Tibial artery (tissue), 4 donors: Measurements from ENCODE around the gene MAGI2.

ENCODE experiments used
- DNase-seq, 2 donors: peaks; one replicate each; pipeline ENCODE4 v3.0.0-alpha.2; 2019
- H3K27ac ChIP-seq, 2 donors: fragments of 200-600 bp; sonication (generic) in 1 of 2; 1 replicate in 1 of 2; 2 replicates in 1 of 2; pipeline ENCODE4 v1.5.1; 2018 to 2019; ENCODE audit warnings: mild to moderate bottlenecking in 1 of 2
- H3K27me3 ChIP-seq, 2 donors: fragments of 200-600 bp; sonication (generic) in 1 of 2; one replicate each; pipeline versions ENCODE4 v1.5.1 to v1.6.0; 2016 to 2019
- H3K36me3 ChIP-seq, 3 donors: fragments of 200-600 bp; sonication (generic) in 2 of 3; one replicate each; pipeline ENCODE4 v1.5.1; 2016 to 2019; ENCODE audit warnings: mild to moderate bottlenecking in 2 of 3
- H3K4me1 ChIP-seq, 4 donors: fragments of 200-600 bp; sonication (generic) in 2 of 4; 1 replicate in 3 of 4; 2 replicates in 1 of 4; pipeline ENCODE4 v1.5.1; 2016 to 2019
- H3K4me3 ChIP-seq, 2 donors: fragments of 200-600 bp; sonication (generic) in 1 of 2; 1 replicate in 1 of 2; 2 replicates in 1 of 2; pipeline ENCODE4 v1.5.1; 2018 to 2019; ENCODE audit warnings: mild to moderate bottlenecking in 2 of 2
- H3K9me3 ChIP-seq, 3 donors: fragments of 200-600 bp; sonication (generic) in 1 of 3; one replicate each; pipeline ENCODE4 v1.5.1; 2016 to 2019
- intact Hi-C: fragments of 100-400 bp; cut with DNase I; formaldehyde crosslinking; loops from one replicate; pipeline ENCODE4 v1.15.0; 2023; ENCODE audit warnings: low total_unique reads
- TF ChIP-seq, protein P1 (sequence below), 2 experiments: fragments of 200-600 bp in 1 of 2; fragments of 450-650 bp in 1 of 2; IDR thresholded peaks; one replicate each; pipeline ENCODE4 v1.5.1; 2017 to 2019; ENCODE audit warnings: antibody characterized with exemption in 2 of 2, mild to moderate bottlenecking in 1 of 2, moderate library complexity in 1 of 2

The MAGI2 gene

DNA sequence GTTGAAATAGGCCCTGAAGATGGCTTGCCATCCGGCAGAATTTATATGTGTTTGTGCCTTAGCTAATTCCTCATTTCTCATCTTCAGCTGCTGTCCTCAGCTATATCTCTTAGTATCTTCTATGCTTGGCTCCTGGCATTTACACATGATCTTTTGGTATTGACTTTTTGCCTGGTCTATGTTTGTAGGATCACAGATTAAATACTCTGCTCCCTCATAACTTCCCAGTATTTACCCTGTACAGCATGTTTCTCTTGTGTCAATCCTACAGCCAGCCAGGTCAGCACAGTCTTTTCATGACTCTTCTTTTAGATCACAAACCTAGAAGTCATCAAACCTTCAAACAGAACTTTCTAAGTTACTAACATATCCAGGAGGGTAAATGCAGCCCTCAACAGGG, 743.8 kb downstream of the MAGI2 start:
- no peak overlapping the region for H3K4me3 ChIP-seq
- no peaks in the 10 kb centered on the region for H3K36me3 ChIP-seq
- no peak overlapping the region for H3K27ac ChIP-seq
- no peaks in the 10 kb centered on the region for H3K27me3 ChIP-seq
- peaks cover 0 to 14% (median 2%) of the 10 kb centered on the region in 4 donors for H3K4me1 ChIP-seq
- TF ChIP-seq, protein P1, sequence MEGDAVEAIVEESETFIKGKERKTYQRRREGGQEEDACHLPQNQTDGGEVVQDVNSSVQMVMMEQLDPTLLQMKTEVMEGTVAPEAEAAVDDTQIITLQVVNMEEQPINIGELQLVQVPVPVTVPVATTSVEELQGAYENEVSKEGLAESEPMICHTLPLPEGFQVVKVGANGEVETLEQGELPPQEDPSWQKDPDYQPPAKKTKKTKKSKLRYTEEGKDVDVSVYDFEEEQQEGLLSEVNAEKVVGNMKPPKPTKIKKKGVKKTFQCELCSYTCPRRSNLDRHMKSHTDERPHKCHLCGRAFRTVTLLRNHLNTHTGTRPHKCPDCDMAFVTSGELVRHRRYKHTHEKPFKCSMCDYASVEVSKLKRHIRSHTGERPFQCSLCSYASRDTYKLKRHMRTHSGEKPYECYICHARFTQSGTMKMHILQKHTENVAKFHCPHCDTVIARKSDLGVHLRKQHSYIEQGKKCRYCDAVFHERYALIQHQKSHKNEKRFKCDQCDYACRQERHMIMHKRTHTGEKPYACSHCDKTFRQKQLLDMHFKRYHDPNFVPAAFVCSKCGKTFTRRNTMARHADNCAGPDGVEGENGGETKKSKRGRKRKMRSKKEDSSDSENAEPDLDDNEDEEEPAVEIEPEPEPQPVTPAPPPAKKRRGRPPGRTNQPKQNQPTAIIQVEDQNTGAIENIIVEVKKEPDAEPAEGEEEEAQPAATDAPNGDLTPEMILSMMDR (IDR thresholded peaks at IDR 0.05), result no peak
- H3K9me3 ChIP-seq, result no peaks in the 10 kb centered on the region
- intact Hi-C loops, result no loop called here
- no peak for DNase-seq

GRCh38 chr7:78704504-78704903, 749.0 kb downstream of the MAGI2 start:
- TF ChIP-seq, protein P1 (IDR thresholded peaks at IDR 0.05), result no peak
- no peak overlapping the region for H3K27ac ChIP-seq
- H3K36me3 ChIP-seq, result no peaks in the 10 kb centered on the region
- H3K4me1 ChIP-seq, result peaks cover 0 to 28% (median 3%) of the 10 kb centered on the region in 4 donors
- no peaks in the 10 kb centered on the region for H3K9me3 ChIP-seq
- intact Hi-C loops, result no loop called here
- H3K27me3 ChIP-seq, result no peaks in the 10 kb centered on the region
- no peak overlapping the region for H3K4me3 ChIP-seq
- no peak for DNase-seq

GRCh38 chr7:78703391-78703790, 750.1 kb downstream of the MAGI2 start:
- no peaks in the 10 kb centered on the region for H3K9me3 ChIP-seq
- intact Hi-C loops, result no loop called here
- no peaks in the 10 kb centered on the region for H3K36me3 ChIP-seq
- DNase-seq, result no peak
- peaks cover 0 to 28% (median 3%) of the 10 kb centered on the region in 4 donors for H3K4me1 ChIP-seq
- TF ChIP-seq, protein P1 (IDR thresholded peaks at IDR 0.05), result no peak
- no peak overlapping the region for H3K27ac ChIP-seq
- no peak overlapping the region for H3K4me3 ChIP-seq
- H3K27me3 ChIP-seq, result no peaks in the 10 kb centered on the region

DNA sequence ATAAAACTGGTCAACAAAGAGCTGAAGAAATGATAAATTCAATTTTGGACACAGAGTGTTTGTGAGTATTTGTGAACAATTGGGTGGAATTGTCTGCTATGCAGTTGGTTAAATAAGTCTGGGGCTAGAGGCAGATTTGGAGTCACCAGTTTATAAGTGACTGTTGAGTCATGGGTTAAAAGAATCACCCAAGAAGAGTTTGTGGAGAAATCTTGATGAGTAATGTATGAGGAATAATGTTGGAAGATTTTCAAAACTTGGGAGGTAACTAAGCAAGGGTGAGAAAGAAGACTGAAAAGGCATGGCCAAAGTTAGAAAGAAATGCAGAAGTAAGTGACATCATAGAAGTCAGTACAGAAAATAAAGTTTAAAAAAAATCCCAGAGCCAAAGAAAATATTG, 750.7 kb downstream of the MAGI2 start:
- H3K27me3 ChIP-seq, result no peaks in the 10 kb centered on the region
- intact Hi-C loops, result no loop called here
- H3K27ac ChIP-seq, result peak overlapping the region; percentile 26 to 41
- H3K36me3 ChIP-seq, result no peaks in the 10 kb centered on the region
- H3K4me1 ChIP-seq, result peaks cover 0 to 28% (median 3%) of the 10 kb centered on the region in 4 donors
- no peaks in the 10 kb centered on the region for H3K9me3 ChIP-seq
- DNase-seq, result no peak
- TF ChIP-seq, protein P1 (IDR thresholded peaks at IDR 0.05), result no peak
- H3K4me3 ChIP-seq, result no peak overlapping the region

DNA sequence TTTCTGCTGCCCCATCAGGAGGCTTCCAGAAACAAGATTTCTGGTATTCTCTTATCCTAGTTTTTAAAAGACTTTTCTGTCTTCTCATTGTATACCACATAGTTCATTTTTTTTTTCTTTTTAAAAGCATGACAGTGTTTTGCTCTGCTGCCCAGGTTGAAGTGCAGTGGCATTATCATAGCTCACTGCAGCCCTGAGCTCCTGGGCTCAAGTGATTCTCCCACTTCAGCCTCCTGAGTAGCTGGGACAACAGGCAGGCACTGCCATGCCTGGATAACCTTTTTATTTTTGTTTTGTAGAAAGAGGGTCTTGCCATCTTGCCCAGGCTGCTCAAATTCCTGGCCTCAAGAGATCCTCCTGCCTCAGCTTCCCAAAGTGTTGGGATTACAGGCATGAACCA, 757.6 kb downstream of the MAGI2 start:
- Histone ChIP-seq H3K4me1 (peaks cover 0 to 3% (median 0%) of the 10 kb centered on the region in 4 donors), H3K4me3 (no peak overlapping the region), H3K36me3 (no peaks in the 10 kb centered on the region), H3K27me3 (no peaks in the 10 kb centered on the region), H3K9me3 (no peaks in the 10 kb centered on the region), H3K27ac (no peak overlapping the region)
- DNase-seq, result no peak
- TF ChIP-seq, protein P1 (IDR thresholded peaks at IDR 0.05), result no peak
- intact Hi-C loops, result no loop called here

DNA sequence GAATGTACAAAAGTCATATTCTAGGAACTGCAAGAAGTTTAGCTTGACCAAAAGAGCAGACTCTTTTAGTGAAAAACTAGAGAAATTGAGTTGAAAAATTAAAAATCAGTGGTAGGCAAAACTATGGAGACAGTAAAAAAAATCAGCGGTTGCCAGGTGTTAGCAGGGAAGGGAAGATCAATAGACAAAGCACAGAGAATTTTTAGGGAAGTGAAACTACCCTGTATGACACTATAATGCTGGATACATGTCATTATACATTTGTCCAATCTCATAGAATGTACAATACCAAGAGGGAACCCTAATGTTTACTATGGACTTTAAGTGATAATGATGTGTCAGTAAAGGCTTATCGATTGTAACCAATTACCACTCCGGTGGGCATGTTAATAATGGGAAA, 761.9 kb downstream of the MAGI2 start:
- no peak for DNase-seq
- TF ChIP-seq, protein P1 (IDR thresholded peaks at IDR 0.05), result no peak
- no peak overlapping the region for H3K4me3 ChIP-seq
- no peak overlapping the region for H3K27ac ChIP-seq
- no peaks in the 10 kb centered on the region for H3K36me3 ChIP-seq
- H3K9me3 ChIP-seq, result no peaks in the 10 kb centered on the region
- H3K4me1 ChIP-seq, result no peaks in the 10 kb centered on the region
- no peaks in the 10 kb centered on the region for H3K27me3 ChIP-seq
- intact Hi-C loops, result no loop called here
